PC-9 (cell line): ENCODE results near the gene CCDC9B. TPM values are rescaled to one million over a fixed set of nuclear protein-coding genes. Genes with fewer than 3 reads are reported as not detected.

Experiments used
- BruUV-seq: library from RNA; stranded (reverse); fragments of 400-500 nt; replicated peaks from 2 replicates; lab custom pipeline; 2021; lab: Mats Ljungman, UMichigan
- CTCF ChIA-PET: fragments of 300-600 bp; sonication (Branson Sonifier 250); formaldehyde crosslinking; loops from one replicate; lab custom pipeline; 2022; ENCODE audit warnings: antibody characterized with exemption; lab: Charles Lee
- POLR2A ChIA-PET: fragments of 300-600 bp; sonication (Branson Sonifier 250); formaldehyde crosslinking; loops from one replicate; lab custom pipeline; 2022; ENCODE audit warnings: antibody characterized with exemption; ENCODE audit not compliant: unreplicated experiment; lab: Charles Lee
- DNase-seq, 2 experiments: peaks; one replicate each; pipeline versions ENCODE4 v3.0.0 to v3.0.0-alpha.2; 2015 to 2022; ENCODE audit warnings: mixed read lengths in 1 of 2
- H2AFZ ChIP-seq: fragments of 200-600 bp; sonication (generic); 2 replicates; pipeline ENCODE4 v1.8.1; 2017; ENCODE audit warnings: antibody characterized with exemption
- H3F3A ChIP-seq: fragments of 200-600 bp; sonication (generic); 2 replicates; pipeline ENCODE4 v1.8.1; 2017; ENCODE audit warnings: antibody characterized with exemption, mild to moderate bottlenecking, low read depth; ENCODE audit not compliant: insufficient read depth
- H3K27ac ChIP-seq: fragments of 200-600 bp; sonication (generic); 2 replicates; pipeline ENCODE4 v1.6.1; 2016; ENCODE audit warnings: mixed run types
- H3K27me3 ChIP-seq: fragments of 200-600 bp; sonication (generic); 2 replicates; pipeline ENCODE4 v1.6.1; 2016; ENCODE audit warnings: low read depth, mixed run types; ENCODE audit not compliant: insufficient read depth
- H3K36me3 ChIP-seq: fragments of 200-600 bp; sonication (generic); 2 replicates; pipeline ENCODE4 v1.6.1; 2016; ENCODE audit warnings: low read depth, mixed run types
- H3K4me1 ChIP-seq: fragments of 200-600 bp; sonication (generic); replicated peaks from 2 replicates; pipeline ENCODE4 v1.6.1; 2016; ENCODE audit warnings: mixed run types; ENCODE audit not compliant: insufficient read depth
- H3K4me2 ChIP-seq: fragments of 200-600 bp; sonication (generic); 2 replicates; pipeline ENCODE4 v1.6.1; 2017; ENCODE audit warnings: mixed run types
- H3K4me3 ChIP-seq: fragments of 200-600 bp; sonication (generic); 2 replicates; pipeline ENCODE4 v1.6.1; 2016; ENCODE audit warnings: mixed run types
- H3K79me2 ChIP-seq: fragments of 200-600 bp; sonication (generic); 2 replicates; pipeline ENCODE4 v1.6.1; 2017; ENCODE audit warnings: low read depth, mixed run types
- H3K9me2 ChIP-seq: fragments of 200-600 bp; sonication (generic); 2 replicates; pipeline ENCODE4 v1.8.1; 2017; ENCODE audit warnings: mild to moderate bottlenecking; ENCODE audit not compliant: insufficient read depth
- H3K9me3 ChIP-seq: fragments of 200-600 bp; sonication (generic); 2 replicates; pipeline ENCODE4 v1.8.1; 2016; ENCODE audit warnings: low read depth; ENCODE audit not compliant: insufficient read depth
- H4K20me1 ChIP-seq: fragments of 200-600 bp; sonication (generic); 2 replicates; pipeline ENCODE4 v1.8.1; 2017; ENCODE audit not compliant: insufficient read depth
- CTCF ChIP-seq: fragments of 200-600 bp; sonication (generic); conservative IDR thresholded peaks from 2 replicates; pipeline ENCODE4 v1.6.1; 2017; ENCODE audit warnings: mixed run types, antibody characterized with exemption, mild to moderate bottlenecking, moderate library complexity
- EZH2 ChIP-seq: fragments of 200-600 bp; sonication (generic); IDR thresholded peaks from 2 replicates; pipeline ENCODE4 v1.8.0; 2017; ENCODE audit warnings: antibody characterized with exemption, low read depth
- intact Hi-C: fragments of 100-400 bp; cut with micrococcal nuclease; formaldehyde crosslinking; loops from one replicate; pipeline ENCODE4 v1.10.0; 2022; ENCODE audit not compliant: unreplicated experiment
- total RNA-seq: library from RNA; stranded (reverse); gene quantifications from 2 replicates; pipeline ENCODE4 v1.2.3, GENCODE V29; 2021

CCDC9B gene
- total RNA-seq, 1 experiment from 2014 or later = 141 TPM

GRCh38 chr15:40358471-40359353 lies 18.0 kb upstream of the CCDC9B start:
- Histone ChIP-seq H3K9me2 (no peaks in the 10 kb centered on the region), H3K79me2 (no peaks in the 10 kb centered on the region), H3K9me3 (no peaks in the 10 kb centered on the region), H4K20me1 (no peaks in the 10 kb centered on the region), H3K27me3 (no peaks in the 10 kb centered on the region), H3K27ac (no peak overlapping the region), H3F3A (no peaks in the 10 kb centered on the region), H3K4me1 (peaks cover 5% of the 10 kb centered on the region; the same call in 1 of the 2 replicates), H3K4me2 (peak overlapping the region; percentile 87), H3K4me3 (peak overlapping the region; percentile 57), H3K36me3 (no peaks in the 10 kb centered on the region), H2AFZ (peak overlapping the region; percentile 68; the same call in 1 of the 2 replicates)
- no TSS peak for BruUV-seq
- POLR2A ChIA-PET = no interaction called here
- CTCF ChIA-PET = interaction anchor here (1.6 kb wide), 1 partner anchor 15 kb away, joined by 17 read pairs; no protein-coding TSS in a partner anchor
- TF ChIP-seq EZH2 (no peak), CTCF (no peak)
- DNase-seq = no peak
- intact Hi-C loops = no loop called here

GRCh38 chr15:40357723-40358470 lies 17.2 kb upstream of the CCDC9B start, which contains the start of gene DISP2:
Gene DISP2 (plus strand): TSS chr15:40358219. CDS start chr15:40358322, 103 bp downstream.
- H3F3A ChIP-seq = no peaks in the 10 kb centered on the region
- POLR2A ChIA-PET = no interaction called here
- no peaks in the 10 kb centered on the region for H3K36me3 ChIP-seq
- peak within 1 kb of the TSS; percentile 87 for H3K4me2 ChIP-seq
- peak within 1 kb of the TSS; percentile 57 for H3K4me3 ChIP-seq
- H3K9me3 ChIP-seq = no peaks in the 10 kb centered on the region
- no peak within 1 kb of the TSS for H3K27ac ChIP-seq
- H3K9me2 ChIP-seq = no peaks in the 10 kb centered on the region
- no TSS peak for BruUV-seq
- peaks cover 5% of the 10 kb centered on the region; the same call in 1 of the 2 replicates for H3K4me1 ChIP-seq
- H3K27me3 ChIP-seq = no peaks in the 10 kb centered on the region
- H2AFZ ChIP-seq = peak within 1 kb of the TSS; percentile 82
- H3K79me2 ChIP-seq = no peaks in the 10 kb centered on the region
- H4K20me1 ChIP-seq = no peaks in the 10 kb centered on the region
- intact Hi-C loops = no loop called here
- TF ChIP-seq CTCF (no peak), EZH2 (no peak)
- CTCF ChIA-PET = interaction anchor here (1.6 kb wide), 1 partner anchor 14 kb away, joined by 17 read pairs; no protein-coding TSS in a partner anchor
- peak; percentile 42 to 92 for DNase-seq

GRCh38 chr15:40357246-40357645 lies 16.5 kb upstream of the CCDC9B start:
- no peak overlapping the region for H3K27ac ChIP-seq
- no peaks in the 10 kb centered on the region for H3K9me2 ChIP-seq
- POLR2A ChIA-PET = no interaction called here
- no peak overlapping the region; the same call in 1 of the 2 replicates for H3K4me3 ChIP-seq
- intact Hi-C loops = no loop called here
- DNase-seq = no peak
- no peaks in the 10 kb centered on the region for H3K36me3 ChIP-seq
- no peaks in the 10 kb centered on the region for H3K79me2 ChIP-seq
- H3K27me3 ChIP-seq = no peaks in the 10 kb centered on the region
- no peaks in the 10 kb centered on the region for H4K20me1 ChIP-seq
- TF ChIP-seq EZH2 (no peak), CTCF (no peak)
- no peaks in the 10 kb centered on the region for H3F3A ChIP-seq
- no peaks in the 10 kb centered on the region for H3K9me3 ChIP-seq
- H2AFZ ChIP-seq = no peak overlapping the region
- peaks cover 5% of the 10 kb centered on the region; the same call in 1 of the 2 replicates for H3K4me1 ChIP-seq
- peak overlapping the region; percentile 87 for H3K4me2 ChIP-seq
- no TSS peak for BruUV-seq
- CTCF ChIA-PET = interaction anchor here (1.6 kb wide), 1 partner anchor 13 kb away, joined by 17 read pairs; no protein-coding TSS in a partner anchor
